HepG2 (cell line): Measurements from ENCODE around the gene MIA2. TPM values are rescaled to one million over a fixed set of nuclear protein-coding genes. Genes with fewer than 3 reads are reported as not detected.
A peak's percentile ranks its signal among the peaks of the same experiment; 100 is the strongest.

Experiments used
- ASH2L ChIP-seq: fragments of 300-600, 200-600 bp; sonication (generic); IDR thresholded peaks from 2 replicates; pipeline ENCODE4 v1.7.0; 2017; ENCODE audit warnings: low read depth, mild to moderate bottlenecking, moderate library complexity, mixed read lengths, low read length; ENCODE audit not compliant: insufficient read length
- ATRX ChIP-seq: sonication (generic); formaldehyde crosslinking; IDR thresholded peaks from 2 replicates; pipeline ENCODE4 v1.4.0; 2020; ENCODE audit warnings: missing genetic modification reagents, borderline replicate concordance
- ESRRA ChIP-seq: sonication (generic); formaldehyde crosslinking; IDR thresholded peaks from 2 replicates; pipeline ENCODE4 v1.5.1; 2020; ENCODE audit warnings: mild to moderate bottlenecking, low read depth, missing genetic modification reagents
- HMGXB3 ChIP-seq: sonication (generic); formaldehyde crosslinking; IDR thresholded peaks from 2 replicates; pipeline ENCODE4 v1.4.0; 2020; ENCODE audit warnings: missing genetic modification reagents, borderline replicate concordance
- IRF9 ChIP-seq: sonication (generic); formaldehyde crosslinking; IDR thresholded peaks from 2 replicates; pipeline ENCODE4 v1.8.0; 2022; ENCODE audit warnings: missing genetic modification reagents, mild to moderate bottlenecking, borderline replicate concordance
- MEIS1 ChIP-seq: sonication (generic); formaldehyde crosslinking; IDR thresholded peaks from 2 replicates; pipeline ENCODE4 v1.9.0; 2021; ENCODE audit warnings: mild to moderate bottlenecking, missing genetic modification reagents, moderate library complexity, borderline replicate concordance
- PPARG ChIP-seq: conservative IDR thresholded peaks from 2 replicates; pipeline ENCODE4 v1.6.1; 2016; ENCODE audit warnings: missing biosample characterization, missing genetic modification reagents
- PRDM4 ChIP-seq: sonication (generic); formaldehyde crosslinking; IDR thresholded peaks from 2 replicates; pipeline ENCODE4 v1.9.0; 2021; ENCODE audit warnings: missing genetic modification reagents, borderline replicate concordance
- SOX13 ChIP-seq, 3 experiments: fragments of 450-650 bp in 1 of 3; sonication (generic) in 1 of 3; formaldehyde crosslinking in 1 of 3; IDR thresholded peaks in 2 of 3; conservative IDR thresholded peaks in 1 of 3; 2 replicates each; pipeline versions ENCODE4 v1.5.0 to v1.6.1; 2016 to 2020; ENCODE audit warnings: antibody characterized with exemption in 1 of 3, mild to moderate bottlenecking in 1 of 3, missing compliant biosample characterization in 1 of 3, missing genetic modification reagents in 1 of 3, moderate library complexity in 1 of 3
- SP4 ChIP-seq: sonication (generic); formaldehyde crosslinking; IDR thresholded peaks from 2 replicates; pipeline ENCODE4 v1.8.1; 2023; ENCODE audit warnings: mild to moderate bottlenecking, missing genetic modification reagents
- THAP11 ChIP-seq: IDR thresholded peaks from 2 replicates; pipeline ENCODE4 v1.6.1; 2016; ENCODE audit warnings: missing biosample characterization, missing genetic modification reagents
- ZBTB34 ChIP-seq: sonication (generic); formaldehyde crosslinking; IDR thresholded peaks from 2 replicates; pipeline ENCODE4 v1.8.0; 2022; ENCODE audit warnings: mild to moderate bottlenecking, missing genetic modification reagents
- ZFP36L1 ChIP-seq: sonication (generic); formaldehyde crosslinking; IDR thresholded peaks from 2 replicates; pipeline ENCODE4 v1.8.0; 2022; ENCODE audit warnings: mild to moderate bottlenecking, missing genetic modification reagents, moderate library complexity
- ZNF33A ChIP-seq: sonication (generic); formaldehyde crosslinking; IDR thresholded peaks from 2 replicates; pipeline ENCODE4 v1.5.1; 2020; ENCODE audit warnings: missing genetic modification reagents, mild to moderate bottlenecking, moderate library complexity, borderline replicate concordance
- ZNF605 ChIP-seq: sonication (generic); formaldehyde crosslinking; IDR thresholded peaks from 2 replicates; pipeline ENCODE4 v1.8.0; 2022; ENCODE audit warnings: mild to moderate bottlenecking, missing genetic modification reagents
- ZNF691 ChIP-seq: sonication (generic); formaldehyde crosslinking; IDR thresholded peaks from 2 replicates; pipeline ENCODE4 v1.4.0; 2020; ENCODE audit warnings: missing genetic modification reagents, low read depth, mild to moderate bottlenecking, borderline replicate concordance
- ZNF773 ChIP-seq: sonication (generic); formaldehyde crosslinking; IDR thresholded peaks from 2 replicates; pipeline ENCODE4 v1.4.0; 2020; ENCODE audit warnings: missing genetic modification reagents, borderline replicate concordance
- polyA plus RNA-seq, 8 experiments: library from polyadenylated mRNA; depleted of rRNA in 3 of 8; stranded (reverse) in 7 of 8; unstranded in 1 of 8; fragments of >200 nt; fragmentation: Illumina TruSeq in 4 of 8; extraction: Trizol in 4 of 8; gene quantifications; 2 replicates each; pipeline versions ENCODE4 v1.2.1 to v1.2.3, GENCODE V29; 2011 to 2016; ENCODE audit warnings: low read depth in 4 of 8, missing spikeins in 1 of 8, mixed read lengths in 1 of 8; ENCODE audit not compliant: insufficient read depth in 1 of 8
- total RNA-seq, 5 experiments: library from RNA; depleted of rRNA; stranded (reverse); fragments of >200 nt; fragmentation: Illumina TruSeq; extraction: Trizol; gene quantifications; 2 replicates each; pipeline ENCODE4 v1.2.3, GENCODE V29; 2016; ENCODE audit warnings: low read depth in 1 of 5

The MIA2 gene
- total and polyA plus RNA-seq, 2 of the 13 experiments (the other 11 are each of a cell fraction or from before 2014, with no cell fraction given) = 134 to 158 TPM

- TF ChIP-seq HMGXB3 (CRISPR knock-in tag) (no peak), MEIS1 (no peak), ZFP36L1 (CRISPR knock-in tag) (peak; percentile 64; the same call in 1 of the 2 replicates), PRDM4 (no peak), ASH2L (peak; percentile 91), SP4 (CRISPR knock-in tag) (no peak), IRF9 (CRISPR knock-in tag) (no peak; the same call in 1 of the 2 replicates), ATRX (CRISPR knock-in tag) (no peak), ZNF605 (CRISPR knock-in tag) (no peak), SOX13 (IDR thresholded peaks at IDR 0.05) (no peak), SOX13 (CRISPR knock-in tag; conservative IDR thresholded peaks at IDR 0.05 in 1 of 2, IDR thresholded peaks at IDR 0.05 in 1 of 2) (no peak; a peak in 1 of 4 replicates), ZNF691 (CRISPR knock-in tag) (no peak), ESRRA (CRISPR knock-in tag) (peak; percentile 69; the same call in 1 of the 2 replicates), ZBTB34 (CRISPR knock-in tag) (no peak), ZNF33A (peak; percentile 85; the same call in 1 of the 2 replicates), ZNF773 (CRISPR knock-in tag) (0 out of 2 replicates have a peak, but pooled peaks have one; percentile 21), PPARG (CRISPR knock-in tag) (no peak; the same call in 1 of the 2 replicates), THAP11 (CRISPR knock-in tag) (no peak)
Measured at GRCh38 chr14:39267608-39268005, 33.9 kb downstream of the MIA2 start (continued).
